ENCODE results near the gene GRK4. TPM values are rescaled to one million over a fixed set of nuclear protein-coding genes. Genes with fewer than 3 reads are reported as not detected.
A peak's percentile ranks its signal among the peaks of the same experiment; 100 is the strongest.

The GRK4 gene
- total and polyA plus RNA-seq, 3 experiments from 2014 or later = 2.5 to 7.7 (median 5.4) TPM

GRCh38 chr4:2927696-2928075 is 35.7 kb upstream of the GRK4 start:
- Histone ChIP-seq H3K4me3 (ENCODE audit: low read length) (no peak overlapping the region), H3K36me3 (ENCODE audit: insufficient read depth, low read length) (peaks cover 36% of the 10 kb centered on the region), H3K27ac (ENCODE audit: low read depth, low read length) (no peak overlapping the region), H3K4me1 (ENCODE audit: insufficient read depth, low read length) (peaks cover 28% of the 10 kb centered on the region), H3K9me3 (ENCODE audit: low read length) (no peaks in the 10 kb centered on the region), H3K27me3 (ENCODE audit: insufficient read depth, low read length, poor library complexity, severe bottlenecking) (no peaks in the 10 kb centered on the region)
- ChIA-PET POLR2A (no interaction called here), CTCF (no interaction called here)
- peak overlapping the region in 1 of 7 donors; percentile 40 for H3K4me3 Mint-ChIP-seq
- H3K27me3 Mint-ChIP-seq = no peaks in the 10 kb centered on the region
- peaks cover 0 to 89% (median 10%) of the 10 kb centered on the region in 3 donors for H3K36me3 Mint-ChIP-seq
- H3K27ac Mint-ChIP-seq = peak overlapping the region in 2 of 8 donors; percentile 69 to 71
- DNase-seq = peak in 1 of 5 donors; percentile 26
- peaks cover 24 to 31% (median 28%) of the 10 kb centered on the region in 3 donors for H3K4me1 Mint-ChIP-seq
- no peaks in the 10 kb centered on the region for H3K9me3 Mint-ChIP-seq

GRCh38 chr4:2928242-2929176 is 34.9 kb upstream of the GRK4 start:
- POLR2A ChIA-PET = interaction anchor here (0.6 to 1.2 kb wide), 4 partner anchors 21 to 109 kb away, joined by 3 to 4 read pairs (median 4); no protein-coding TSS in a partner anchor
- H3K36me3 Mint-ChIP-seq = peaks cover 0 to 88% (median 7%) of the 10 kb centered on the region in 3 donors

GRCh38 chr4:2929469-2929868 is 33.9 kb upstream of the GRK4 start:
- H3K4me1 Mint-ChIP-seq = peaks cover 21 to 28% (median 22%) of the 10 kb centered on the region in 3 donors
- H3K27me3 ChIP-seq (ENCODE audit: insufficient read depth, low read length, poor library complexity, severe bottlenecking) = no peaks in the 10 kb centered on the region
- DNase-seq = peak in 1 of 5 donors; percentile 42
- H3K36me3 ChIP-seq (ENCODE audit: insufficient read depth, low read length) = peaks cover 36% of the 10 kb centered on the region
- H3K27ac Mint-ChIP-seq = peak overlapping the region in 5 of 8 donors; percentile 42 to 83 (median 51)
- H3K27me3 Mint-ChIP-seq = no peaks in the 10 kb centered on the region
- H3K9me3 Mint-ChIP-seq = no peaks in the 10 kb centered on the region
- CTCF ChIA-PET = interaction anchor here (1.1 kb wide), 1 partner anchor 25 kb away, joined by 4 read pairs; no protein-coding TSS in a partner anchor
- POLR2A ChIA-PET = interaction anchor here (1.0 to 1.5 kb wide), 3 partner anchors 33 to 110 kb away, joined by 3 to 4 read pairs (median 3); no protein-coding TSS in a partner anchor
- H3K4me3 ChIP-seq (ENCODE audit: low read length) = no peak overlapping the region
- H3K36me3 Mint-ChIP-seq = peaks cover 0 to 79% (median 6%) of the 10 kb centered on the region in 3 donors
- H3K9me3 ChIP-seq (ENCODE audit: low read length) = no peaks in the 10 kb centered on the region
- H3K27ac ChIP-seq (ENCODE audit: low read depth, low read length) = no peak overlapping the region
- H3K4me3 Mint-ChIP-seq = no peak overlapping the region
- H3K4me1 ChIP-seq (ENCODE audit: insufficient read depth, low read length) = peaks cover 29% of the 10 kb centered on the region

More at GRCh38 chr4:2928242-2929176, 34.9 kb upstream of the GRK4 start:
- Histone ChIP-seq H3K4me3 (ENCODE audit: low read length) (no peak overlapping the region), H3K27ac (ENCODE audit: low read depth, low read length) (no peak overlapping the region), H3K27me3 (ENCODE audit: insufficient read depth, low read length, poor library complexity, severe bottlenecking) (no peaks in the 10 kb centered on the region), H3K9me3 (ENCODE audit: low read length) (no peaks in the 10 kb centered on the region), H3K4me1 (ENCODE audit: insufficient read depth, low read length) (peaks cover 28% of the 10 kb centered on the region), H3K36me3 (ENCODE audit: insufficient read depth, low read length) (peaks cover 36% of the 10 kb centered on the region)
- Mint-ChIP-seq H3K9me3 (no peaks in the 10 kb centered on the region), H3K4me3 (peak overlapping the region in 2 of 7 donors; percentile 58 to 77), H3K27me3 (no peaks in the 10 kb centered on the region), H3K4me1 (peaks cover 24 to 31% (median 27%) of the 10 kb centered on the region in 3 donors), H3K27ac (peak overlapping the region in 7 of 8 donors; percentile 47 to 83 (median 54))
- DNase-seq = peak in 1 of 5 donors; percentile 40
- CTCF ChIA-PET = interaction anchor here (1.1 kb wide), 1 partner anchor 26 kb away, joined by 4 read pairs; no protein-coding TSS in a partner anchor

- H3K4me3 ChIP-seq (ENCODE audit: low read length) = no peak overlapping the region
- Mint-ChIP-seq H3K36me3 (peaks cover 0 to 72% (median 6%) of the 10 kb centered on the region in 3 donors), H3K27ac (peak overlapping the region in 4 of 8 donors; percentile 3 to 83 (median 38)), H3K27me3 (no peaks in the 10 kb centered on the region), H3K4me1 (peaks cover 19 to 28% (median 23%) of the 10 kb centered on the region in 3 donors), H3K9me3 (no peaks in the 10 kb centered on the region), H3K4me3 (peak overlapping the region in 1 of 7 donors; percentile 16)
- H3K27me3 ChIP-seq (ENCODE audit: insufficient read depth, low read length, poor library complexity, severe bottlenecking) = no peaks in the 10 kb centered on the region
- peaks cover 29% of the 10 kb centered on the region for H3K4me1 ChIP-seq (ENCODE audit: insufficient read depth, low read length)
- H3K36me3 ChIP-seq (ENCODE audit: insufficient read depth, low read length) = peaks cover 30% of the 10 kb centered on the region
- H3K27ac ChIP-seq (ENCODE audit: low read depth, low read length) = no peak overlapping the region
- peak in 1 of 5 donors; percentile 46 for DNase-seq
- H3K9me3 ChIP-seq (ENCODE audit: low read length) = no peaks in the 10 kb centered on the region
- ChIA-PET POLR2A (interaction anchor here (0.6 to 1.5 kb wide), 2 partner anchors 70 to 79 kb away, joined by 3 read pairs; no protein-coding TSS in a partner anchor), CTCF (interaction anchor here (0.8 kb wide), 1 partner anchor 143 kb away, joined by 4 read pairs; no protein-coding TSS in a partner anchor)
These were observed 33.1 kb upstream of the GRK4 start for GRCh38 chr4:2930135-2930757.

GRCh38 chr4:2930758-2931511 is 32.4 kb upstream of the GRK4 start:
- no peaks in the 10 kb centered on the region for H3K27me3 Mint-ChIP-seq
- ChIA-PET CTCF (interaction anchor here (0.6 to 0.8 kb wide), 2 partner anchors 8 to 143 kb away, joined by 4 read pairs; no protein-coding TSS in a partner anchor), POLR2A (interaction anchor here (0.6 to 1.5 kb wide), 2 partner anchors 71 to 80 kb away, joined by 3 read pairs; no protein-coding TSS in a partner anchor)
- H3K4me1 Mint-ChIP-seq = peaks cover 24 to 34% (median 29%) of the 10 kb centered on the region in 3 donors
- Histone ChIP-seq H3K27ac (ENCODE audit: low read depth, low read length) (no peak overlapping the region), H3K36me3 (ENCODE audit: insufficient read depth, low read length) (peaks cover 27% of the 10 kb centered on the region), H3K4me3 (ENCODE audit: low read length) (no peak overlapping the region), H3K27me3 (ENCODE audit: insufficient read depth, low read length, poor library complexity, severe bottlenecking) (no peaks in the 10 kb centered on the region), H3K4me1 (ENCODE audit: insufficient read depth, low read length) (peaks cover 35% of the 10 kb centered on the region), H3K9me3 (ENCODE audit: low read length) (no peaks in the 10 kb centered on the region)
- peaks cover 0 to 72% (median 6%) of the 10 kb centered on the region in 3 donors for H3K36me3 Mint-ChIP-seq
- no peaks in the 10 kb centered on the region for H3K9me3 Mint-ChIP-seq
- peak overlapping the region in 1 of 7 donors; percentile 16 for H3K4me3 Mint-ChIP-seq
- DNase-seq = peak in 1 of 5 donors; percentile 49
- H3K27ac Mint-ChIP-seq = peak overlapping the region in 4 of 8 donors; percentile 95 to 98 (median 96)

- peak; percentile 52 to 69 (median 57) for DNase-seq
- Mint-ChIP-seq H3K27me3 (no peaks in the 10 kb centered on the region), H3K36me3 (peaks cover 0 to 69% (median 6%) of the 10 kb centered on the region in 3 donors), H3K27ac (peak overlapping the region; percentile 88 to 98 (median 94)), H3K4me1 (peaks cover 32 to 42% (median 37%) of the 10 kb centered on the region in 3 donors), H3K4me3 (peak overlapping the region; percentile 87 to 96 (median 91)), H3K9me3 (no peaks in the 10 kb centered on the region)
- peak overlapping the region; percentile 59 for H3K27ac ChIP-seq (ENCODE audit: low read depth, low read length)
- ChIA-PET POLR2A (no interaction called here), CTCF (interaction anchor here (0.6 kb wide), 1 partner anchor 9 kb away, joined by 4 read pairs; no protein-coding TSS in a partner anchor)
- peaks cover 43% of the 10 kb centered on the region for H3K4me1 ChIP-seq (ENCODE audit: insufficient read depth, low read length)
- H3K4me3 ChIP-seq (ENCODE audit: low read length) = peak overlapping the region; percentile 49
- H3K36me3 ChIP-seq (ENCODE audit: insufficient read depth, low read length) = peaks cover 23% of the 10 kb centered on the region
- no peaks in the 10 kb centered on the region for H3K27me3 ChIP-seq (ENCODE audit: insufficient read depth, low read length, poor library complexity, severe bottlenecking)
- no peaks in the 10 kb centered on the region for H3K9me3 ChIP-seq (ENCODE audit: low read length)
These were observed 31.7 kb upstream of the GRK4 start for GRCh38 chr4:2931512-2932301.
